B cell (primary cell): ENCODE results near the gene PSMD10. TPM values are rescaled to one million over a fixed set of nuclear protein-coding genes. Genes with fewer than 3 reads are reported as not detected.

ENCODE experiments used
- ATAC-seq: fragments of 200-7000 bp; cut with Tn5 transposase; one replicate; pipeline ENCODE4 v1.10.0; 2021; ENCODE audit warnings: low read depth, mild to moderate bottlenecking, moderate number of reproducible peaks, moderate library complexity
- CTCF ChIA-PET: fragments of 350-600 bp; sonication (Branson Sonifier 250); formaldehyde crosslinking; loops from one replicate; lab custom pipeline; 2021; ENCODE audit warnings: antibody characterized with exemption, inconsistent platforms; lab: Charles Lee
- POLR2A ChIA-PET: fragments of 350-600 bp; sonication (Branson Sonifier 250); formaldehyde crosslinking; loops from one replicate; lab custom pipeline; 2021; ENCODE audit warnings: antibody characterized with exemption; lab: Charles Lee
- DNase-seq: peaks from one replicate; pipeline ENCODE4 v3.0.0; 2013
- H2AFZ ChIP-seq: 2 replicates; pipeline ENCODE4 v1.6.1; 2012; ENCODE audit warnings: mild to moderate bottlenecking, low read depth, low read length; ENCODE audit not compliant: insufficient read depth, poor library complexity, severe bottlenecking
- H3K27ac ChIP-seq, 2 donors: 1 replicate in 1 of 2; 2 replicates in 1 of 2; pipeline ENCODE4 v1.5.1; 2012 to 2013; ENCODE audit warnings: low read length in 2 of 2, mild to moderate bottlenecking in 2 of 2, moderate library complexity in 1 of 2
- H3K27me3 ChIP-seq, 4 experiments: fragments of 200-600 bp in 1 of 4; sonication (generic) in 1 of 4; replicated peaks in 1 of 4; 1 replicate in 2 of 4; 2 replicates in 2 of 4; pipeline versions ENCODE4 v1.6.1 to v1.7.0; 2013 to 2016; ENCODE audit warnings: low read length in 3 of 4, mild to moderate bottlenecking in 2 of 4, mixed read lengths in 1 of 4, moderate library complexity in 1 of 4; ENCODE audit not compliant: insufficient read depth in 4 of 4, control insufficient read depth in 3 of 4; ENCODE audit errors: control extremely low read depth in 1 of 4
- H3K36me3 ChIP-seq, 2 experiments: replicated peaks in 1 of 2; 1 replicate in 1 of 2; 2 replicates in 1 of 2; pipeline versions ENCODE4 v1.6.1 to v1.7.1; 2013; ENCODE audit warnings: low read length in 1 of 2; ENCODE audit not compliant: insufficient read depth in 2 of 2, control insufficient read depth in 1 of 2; ENCODE audit errors: control extremely low read depth in 1 of 2, extremely low read depth in 1 of 2
- H3K4me1 ChIP-seq, 2 donors: fragments of 200-600 bp in 1 of 2; sonication (generic) in 1 of 2; 1 replicate in 1 of 2; 2 replicates in 1 of 2; pipeline versions ENCODE4 v1.5.1 to v1.6.1; 2013 to 2017; ENCODE audit warnings: low read length in 2 of 2; ENCODE audit not compliant: control insufficient read depth in 2 of 2, insufficient read depth in 2 of 2
- H3K4me2 ChIP-seq: replicated peaks from 2 replicates; pipeline ENCODE3; 2012; ENCODE audit warnings: mild to moderate bottlenecking, low read depth, low read length; ENCODE audit not compliant: poor library complexity, severe bottlenecking
- H3K4me3 ChIP-seq, 5 experiments: fragments of 200-600 bp in 1 of 5; sonication (generic) in 1 of 5; 1 replicate in 3 of 5; 2 replicates in 2 of 5; pipeline versions ENCODE4 v1.5.1 to v1.7.0; 2011 to 2016; ENCODE audit warnings: low read length in 4 of 5, mild to moderate bottlenecking in 4 of 5, low read depth in 2 of 5, control low read depth in 1 of 5, moderate library complexity in 1 of 5; ENCODE audit not compliant: insufficient read depth in 1 of 5; ENCODE audit errors: control extremely low read depth in 1 of 5, extremely low read depth in 1 of 5
- H3K79me2 ChIP-seq: fragments of 200-600 bp; sonication (generic); one replicate; pipeline ENCODE4 v1.6.0; 2016; ENCODE audit warnings: low read length; ENCODE audit not compliant: control insufficient read depth, insufficient read depth
- H3K9ac ChIP-seq: fragments of 200-600 bp; sonication (generic); 2 replicates; pipeline ENCODE4 v1.6.1; 2017; ENCODE audit warnings: mild to moderate bottlenecking, low read length, moderate library complexity
- H3K9me3 ChIP-seq, 3 donors: one replicate each; pipeline versions ENCODE4 v1.6.1 to v1.7.1; 2013; ENCODE audit warnings: low read length in 2 of 3; ENCODE audit not compliant: control insufficient read depth in 2 of 3, insufficient read depth in 1 of 3; ENCODE audit errors: control extremely low read depth in 1 of 3
- H4K20me1 ChIP-seq: 2 replicates; pipeline ENCODE4 v1.6.0; 2012; ENCODE audit warnings: mild to moderate bottlenecking, low read length; ENCODE audit not compliant: insufficient read depth, control insufficient read depth, poor library complexity, severe bottlenecking
- H3K27ac Mint-ChIP-seq: one replicate; pipeline ENCODE4 v1.8.0; 2021; ENCODE audit warnings: mixed read lengths
- H3K27me3 Mint-ChIP-seq: one replicate; pipeline ENCODE4 v1.8.0; 2021; ENCODE audit warnings: mixed read lengths
- H3K4me1 Mint-ChIP-seq: one replicate; pipeline ENCODE4 v1.8.0; 2021; ENCODE audit warnings: mixed read lengths
- H3K4me3 Mint-ChIP-seq: one replicate; pipeline ENCODE4 v1.8.0; 2021; ENCODE audit warnings: mixed read lengths
- H3K9me3 Mint-ChIP-seq: one replicate; pipeline ENCODE4 v1.8.0; 2022; ENCODE audit warnings: mixed read lengths; ENCODE audit not compliant: insufficient read depth
- CTCF ChIP-seq: fragments of 200-600 bp; IDR thresholded peaks from one replicate; pipeline ENCODE4 v1.8.0; 2022; ENCODE audit warnings: antibody characterized with exemption, mild to moderate bottlenecking
- EZH2 ChIP-seq: IDR thresholded peaks from 2 replicates; pipeline ENCODE4 v1.6.1; 2012; ENCODE audit warnings: borderline replicate concordance, low read depth, mild to moderate bottlenecking, moderate library complexity, low read length; ENCODE audit not compliant: insufficient read depth, poor library complexity, severe bottlenecking
- WGBS: methylation state at CpG from one replicate; pipeline ENCODE4 v1.1.5; 2013; ENCODE audit warnings: missing lambda C conversion rate; ENCODE audit not compliant: insufficient coverage; 5-methylcytosine and 5-hydroxymethylcytosine counted together
- intact Hi-C: fragments of 100-400 bp; cut with micrococcal nuclease; formaldehyde crosslinking; loops from one replicate; pipeline ENCODE4 v1.10.0; 2022
- polyA plus RNA-seq: library from polyadenylated mRNA; depleted of rRNA; stranded (reverse); fragments of >200 nt; gene quantifications from 2 replicates; pipeline ENCODE4 v1.2.3, GENCODE V29; 2012
- total RNA-seq, 2 donors: library from RNA; stranded (reverse); fragments of 120-200 nt in 1 of 2; gene quantifications; 1 replicate in 1 of 2; 2 replicates in 1 of 2; pipeline versions ENCODE4 v1.2.3 to v1.2.4, GENCODE V29; 2013 to 2022

PSMD10 gene
- total and polyA plus RNA-seq, 2 donors (not counting 1 experiment from before 2014, with no cell fraction given): 9.6 to 22.6 TPM

- no peak overlapping the region for H3K27ac ChIP-seq
- POLR2A ChIA-PET: no interaction called here
- Mint-ChIP-seq H3K4me1 (no peaks in the 10 kb centered on the region), H3K27me3 (no peaks in the 10 kb centered on the region), H3K4me3 (no peak overlapping the region), H3K27ac (no peak overlapping the region), H3K9me3 (no peaks in the 10 kb centered on the region)
- DNase-seq: no peak
- H3K27me3 ChIP-seq: no peaks in the 10 kb centered on the region
- H3K4me3 ChIP-seq: no peak overlapping the region
- no peaks in the 10 kb centered on the region for H3K79me2 ChIP-seq
- ATAC-seq: no peak
- H3K9me3 ChIP-seq: no peaks in the 10 kb centered on the region
- TF ChIP-seq CTCF: no peak
- no peak for TF ChIP-seq EZH2
- CTCF ChIA-PET: no interaction called here
- no CpG with 5 or more reads among the region's 7 CpGs for WGBS
- no peaks in the 10 kb centered on the region for H4K20me1 ChIP-seq
- peaks cover 0 to 30% of the 10 kb centered on the region in 2 experiments for H3K36me3 ChIP-seq
- H3K4me1 ChIP-seq: no peaks in the 10 kb centered on the region
- no peak overlapping the region for H2AFZ ChIP-seq
- no peak overlapping the region for H3K4me2 ChIP-seq
- intact Hi-C loops: no loop called here
- no peak overlapping the region for H3K9ac ChIP-seq
Observed at GRCh38 chrX:108138814-108139702, 47.7 kb upstream of the PSMD10 start.

- Histone ChIP-seq H3K27me3 (no peaks in the 10 kb centered on the region), H2AFZ (no peak overlapping the region), H3K4me2 (no peak overlapping the region), H3K9me3 (no peaks in the 10 kb centered on the region), H3K4me1 (no peaks in the 10 kb centered on the region), H4K20me1 (no peaks in the 10 kb centered on the region), H3K36me3 (peaks cover 3 to 40% of the 10 kb centered on the region in 2 experiments), H3K79me2 (no peaks in the 10 kb centered on the region), H3K9ac (no peak overlapping the region), H3K27ac (no peak overlapping the region), H3K4me3 (no peak overlapping the region)
- no peak overlapping the region for H3K27ac Mint-ChIP-seq
- ChIA-PET CTCF (no interaction called here), POLR2A (no interaction called here)
- H3K4me3 Mint-ChIP-seq: no peak overlapping the region
- H3K4me1 Mint-ChIP-seq: no peaks in the 10 kb centered on the region
- H3K27me3 Mint-ChIP-seq: no peaks in the 10 kb centered on the region
- TF ChIP-seq CTCF (no peak), EZH2 (no peak)
- DNase-seq: no peak
- H3K9me3 Mint-ChIP-seq: no peaks in the 10 kb centered on the region
- intact Hi-C loops: no loop called here
- ATAC-seq: no peak
- no CpG with 5 or more reads among the region's 1 CpG for WGBS
Observed at GRCh38 chrX:108134724-108135123, 43.4 kb upstream of the PSMD10 start.
